Measurements from ENCODE around the gene ETFB.

ETFB gene

GRCh38 chr19:51317376-51317775, 48.8 kb downstream of the ETFB start:
- ChIA-PET CTCF (no interaction called here), POLR2A (no interaction called here)
- DNase-seq (ENCODE audit: extremely low spot score): no peak
- TF ChIP-seq LEF1 (IDR thresholded peaks at IDR 0.05; ENCODE audit: borderline replicate concordance): no peak
- no peak for TF ChIP-seq FOXA1 (IDR thresholded peaks at IDR 0.05)
- no peak for TF ChIP-seq SUZ12 (IDR thresholded peaks at IDR 0.05)
- no peak for TF ChIP-seq ZNF384 (IDR thresholded peaks at IDR 0.05)
- no peak for TF ChIP-seq ELF4 (IDR thresholded peaks at IDR 0.05)
- no peak for TF ChIP-seq BHLHE40 (IDR thresholded peaks at IDR 0.05; ENCODE audit: borderline replicate concordance)
- no peak for TF ChIP-seq CTBP1 (IDR thresholded peaks at IDR 0.05; ENCODE audit: borderline replicate concordance)
- TF ChIP-seq SP1 (IDR thresholded peaks at IDR 0.05): no peak
- TF ChIP-seq FOXM1 (IDR thresholded peaks at IDR 0.05; ENCODE audit: borderline replicate concordance): no peak
- no peak for TF ChIP-seq NFRKB (IDR thresholded peaks at IDR 0.05)
- no peak for TF ChIP-seq FOXK2 (IDR thresholded peaks at IDR 0.05)

- TF ChIP-seq ZNF384 (IDR thresholded peaks at IDR 0.05): no peak
- TF ChIP-seq FOXK2 (IDR thresholded peaks at IDR 0.05): no peak
- TF ChIP-seq LEF1 (IDR thresholded peaks at IDR 0.05; ENCODE audit: borderline replicate concordance): no peak
- no peak for TF ChIP-seq ARNT (IDR thresholded peaks at IDR 0.05)
- TF ChIP-seq HDGF (IDR thresholded peaks at IDR 0.05; ENCODE audit: borderline replicate concordance): no peak
- no peak for TF ChIP-seq BHLHE40 (IDR thresholded peaks at IDR 0.05; ENCODE audit: borderline replicate concordance)
- no peak for TF ChIP-seq FOXM1 (IDR thresholded peaks at IDR 0.05; ENCODE audit: borderline replicate concordance)
- no peak for TF ChIP-seq ELF4 (IDR thresholded peaks at IDR 0.05)
- no peak for TF ChIP-seq FOXA1 (IDR thresholded peaks at IDR 0.05)
- no peak for TF ChIP-seq TARDBP (IDR thresholded peaks at IDR 0.05)
- no peak for TF ChIP-seq SP1 (IDR thresholded peaks at IDR 0.05)
- no peak for TF ChIP-seq CTBP1 (IDR thresholded peaks at IDR 0.05; ENCODE audit: borderline replicate concordance)
- no peak for TF ChIP-seq PKNOX1 (IDR thresholded peaks at IDR 0.05)
- DNase-seq (ENCODE audit: extremely low spot score): no peak
- POLR2A ChIA-PET: no interaction called here
- CTCF ChIA-PET: no interaction called here
Measured at GRCh38 chr19:51316688-51317087, 49.5 kb downstream of the ETFB start.

DNA sequence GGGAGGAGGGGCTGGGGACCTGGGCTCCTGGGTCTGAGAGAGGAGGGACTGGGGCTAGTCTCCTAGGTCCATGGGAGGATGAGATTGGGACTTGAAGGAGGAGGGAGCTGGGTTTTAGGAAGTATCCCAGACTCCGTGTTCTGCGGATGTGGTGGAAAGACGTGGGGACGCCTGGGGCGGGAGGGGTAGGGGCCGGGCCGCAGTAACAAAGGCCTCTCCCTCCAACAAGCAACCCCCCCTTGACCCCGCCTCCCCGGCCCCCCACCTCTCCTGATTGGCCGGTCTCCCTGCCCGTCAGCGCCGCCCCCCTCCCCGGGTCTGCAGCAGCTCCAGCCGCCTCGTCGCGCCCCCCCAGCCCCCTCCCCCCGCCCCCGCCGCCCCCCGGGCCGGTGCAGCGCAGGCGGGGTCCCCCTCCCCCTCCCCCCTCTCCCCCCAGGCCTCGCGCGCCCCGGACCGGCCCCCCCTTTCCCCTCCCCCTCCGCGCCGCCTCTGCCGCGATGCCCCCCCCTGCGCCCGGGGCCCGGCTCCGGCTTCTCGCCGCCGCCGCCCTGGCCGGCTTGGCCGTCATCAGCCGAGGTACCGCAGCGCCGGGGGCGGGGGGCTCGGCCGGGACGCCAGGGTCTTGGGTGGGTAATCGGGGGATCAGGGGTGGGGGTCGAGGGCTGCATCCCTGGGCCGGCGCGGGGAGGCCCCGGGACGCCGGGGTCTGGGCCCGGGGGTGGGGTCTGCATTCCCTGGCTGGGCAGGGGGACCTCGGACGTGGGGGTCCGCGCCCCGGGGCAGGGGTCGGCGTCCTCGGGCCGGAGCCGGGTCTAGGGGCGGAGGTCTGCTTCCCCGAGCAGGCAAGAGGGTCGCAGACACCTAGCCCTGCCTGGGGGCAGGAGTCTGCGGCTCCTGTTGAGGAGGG, 54.6 kb downstream of the ETFB start, which contains the start of gene IGLON5:
TSS of gene IGLON5 (plus strand) at position 294 of the 907 bp plus-strand sequence. CDS start at position 498, 204 bp downstream.
- peak; percentile 49 for DNase-seq (ENCODE audit: extremely low spot score)
- ChIA-PET POLR2A (no interaction called here), CTCF (no interaction called here)
- TF ChIP-seq NFRKB (IDR thresholded peaks at IDR 0.05) (no peak), TARDBP (IDR thresholded peaks at IDR 0.05) (no peak), FOXA1 (IDR thresholded peaks at IDR 0.05) (no peak), FOXM1 (IDR thresholded peaks at IDR 0.05; ENCODE audit: borderline replicate concordance) (no peak), SP1 (IDR thresholded peaks at IDR 0.05) (no peak), FOXK2 (IDR thresholded peaks at IDR 0.05) (no peak), ELF4 (IDR thresholded peaks at IDR 0.05) (no peak), ARNT (IDR thresholded peaks at IDR 0.05) (no peak), HDGF (IDR thresholded peaks at IDR 0.05; ENCODE audit: borderline replicate concordance) (no peak), BHLHE40 (IDR thresholded peaks at IDR 0.05; ENCODE audit: borderline replicate concordance) (no peak), CTBP1 (IDR thresholded peaks at IDR 0.05; ENCODE audit: borderline replicate concordance) (no peak), SUZ12 (IDR thresholded peaks at IDR 0.05) (no peak), PKNOX1 (IDR thresholded peaks at IDR 0.05) (no peak), ZNF384 (IDR thresholded peaks at IDR 0.05) (no peak)

GRCh38 chr19:51305479-51305878, 60.7 kb downstream of the ETFB start:
- DNase-seq (ENCODE audit: extremely low spot score): no peak
- TF ChIP-seq TARDBP (IDR thresholded peaks at IDR 0.05) (no peak), PKNOX1 (IDR thresholded peaks at IDR 0.05) (no peak), ZNF384 (IDR thresholded peaks at IDR 0.05) (no peak), LEF1 (IDR thresholded peaks at IDR 0.05; ENCODE audit: borderline replicate concordance) (no peak)
- CTCF ChIA-PET: no interaction called here
- POLR2A ChIA-PET: no interaction called here

DNA sequence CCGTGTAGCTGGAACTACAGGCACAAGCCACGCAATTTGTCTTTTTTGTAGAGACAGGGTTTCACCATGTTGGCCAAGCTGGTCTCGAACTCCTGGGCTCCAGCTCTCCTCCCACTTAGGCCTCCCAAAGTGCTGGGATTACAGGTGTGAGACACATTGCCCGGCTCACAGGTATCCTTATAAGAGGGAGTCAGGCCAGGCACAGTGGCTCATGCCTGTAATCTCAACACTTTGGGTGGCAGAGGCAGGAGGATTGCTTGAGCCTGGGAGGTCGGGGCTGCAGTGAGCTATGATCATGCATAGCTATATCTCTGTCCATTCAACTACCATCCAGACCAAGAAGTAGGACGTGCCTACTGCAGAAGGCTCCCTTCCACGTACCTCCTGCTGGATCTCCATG, 64.9 kb downstream of the ETFB start:
- POLR2A ChIA-PET: no interaction called here
- DNase-seq (ENCODE audit: extremely low spot score): no peak
- CTCF ChIA-PET: no interaction called here
- TF ChIP-seq PKNOX1 (IDR thresholded peaks at IDR 0.05): no peak
- TF ChIP-seq SP1 (IDR thresholded peaks at IDR 0.05): no peak
- no peak for TF ChIP-seq FOXK2 (IDR thresholded peaks at IDR 0.05)

DNA sequence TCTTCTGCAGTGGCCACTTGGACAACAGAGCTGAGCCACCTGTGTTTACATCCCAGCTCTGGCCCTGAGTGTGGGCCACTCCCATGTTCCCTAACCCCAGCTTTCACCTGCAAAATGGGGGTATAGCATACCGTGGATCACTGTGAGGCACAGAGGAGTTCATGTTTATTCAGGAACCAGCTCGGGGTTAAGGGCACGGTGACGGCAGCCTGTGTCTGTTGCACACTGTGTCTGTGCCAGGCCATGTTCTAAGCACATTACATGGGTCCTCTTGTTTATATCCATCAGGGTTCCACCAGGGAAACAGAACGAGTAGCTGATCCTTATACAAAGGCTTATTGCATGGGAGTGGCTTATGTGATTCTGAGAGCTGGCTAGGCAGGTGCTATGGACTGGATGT, 68.8 kb downstream of the ETFB start:
- ChIA-PET CTCF (no interaction called here), POLR2A (no interaction called here)

More for the DNA sequence above, 68.8 kb downstream of the ETFB start:
- TF ChIP-seq BHLHE40 (IDR thresholded peaks at IDR 0.05; ENCODE audit: borderline replicate concordance) (no peak), SUZ12 (IDR thresholded peaks at IDR 0.05) (no peak), FOXK2 (IDR thresholded peaks at IDR 0.05) (no peak), L3MBTL2 (conservative IDR thresholded peaks at IDR 0.05) (no peak), ARNT (IDR thresholded peaks at IDR 0.05) (no peak), PKNOX1 (IDR thresholded peaks at IDR 0.05) (no peak), ZNF384 (IDR thresholded peaks at IDR 0.05) (no peak), HDGF (IDR thresholded peaks at IDR 0.05; ENCODE audit: borderline replicate concordance) (no peak), SP1 (IDR thresholded peaks at IDR 0.05) (no peak), ELF4 (IDR thresholded peaks at IDR 0.05) (no peak), TARDBP (IDR thresholded peaks at IDR 0.05) (no peak), LEF1 (IDR thresholded peaks at IDR 0.05; ENCODE audit: borderline replicate concordance) (no peak), NFRKB (IDR thresholded peaks at IDR 0.05) (no peak)
- DNase-seq (ENCODE audit: extremely low spot score): no peak

Data from HEK293T (cell line).